GM12872 (cell line): ENCODE data around the gene JAKMIP3.

Experiments
- TF ChIP-seq, protein P1 (sequence below): IDR thresholded peaks from 3 replicates; pipeline ENCODE4 v1.5.1; 2011; ENCODE audit warnings: low read depth, mild to moderate bottlenecking, low read length, moderate library complexity; ENCODE audit not compliant: insufficient read depth

Gene JAKMIP3

DNA sequence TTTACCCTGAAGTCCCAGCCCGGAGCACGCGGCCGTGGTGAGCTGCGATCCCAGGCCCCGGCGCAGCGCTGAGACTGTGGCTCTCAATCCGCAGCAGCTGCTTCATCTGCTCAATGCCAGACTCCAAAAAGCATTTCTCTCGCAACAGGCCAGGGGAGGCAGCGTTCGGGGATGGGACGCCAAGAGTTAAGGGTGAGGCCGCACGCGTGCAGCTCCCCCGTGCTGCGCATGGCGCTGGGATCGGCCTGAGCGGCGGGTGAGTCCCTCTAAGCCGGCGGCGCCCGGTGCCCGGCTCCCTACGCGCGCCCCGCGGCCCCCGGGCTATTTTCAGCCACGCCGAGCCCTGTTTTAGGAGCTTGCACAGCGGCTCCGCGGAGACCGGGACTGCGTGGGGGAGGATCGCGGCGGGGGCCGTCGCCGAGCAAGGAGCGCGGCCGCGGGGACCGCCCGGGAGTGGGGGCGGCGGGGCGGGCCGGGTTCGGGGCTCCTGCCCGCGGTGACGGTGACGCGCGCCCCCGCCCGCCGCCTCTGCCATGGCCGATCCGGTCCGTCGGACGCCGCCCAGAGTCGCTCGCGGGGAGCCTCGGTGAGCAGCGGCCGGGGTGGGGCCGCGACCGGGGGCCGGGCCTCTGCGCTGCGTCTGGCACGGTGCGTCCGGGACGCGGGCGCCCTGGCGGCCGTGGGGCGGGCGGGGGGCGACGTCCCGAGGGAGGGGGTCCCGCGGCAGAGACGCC is 29.4 kb upstream of the JAKMIP3 start:
- TF ChIP-seq, protein P1, sequence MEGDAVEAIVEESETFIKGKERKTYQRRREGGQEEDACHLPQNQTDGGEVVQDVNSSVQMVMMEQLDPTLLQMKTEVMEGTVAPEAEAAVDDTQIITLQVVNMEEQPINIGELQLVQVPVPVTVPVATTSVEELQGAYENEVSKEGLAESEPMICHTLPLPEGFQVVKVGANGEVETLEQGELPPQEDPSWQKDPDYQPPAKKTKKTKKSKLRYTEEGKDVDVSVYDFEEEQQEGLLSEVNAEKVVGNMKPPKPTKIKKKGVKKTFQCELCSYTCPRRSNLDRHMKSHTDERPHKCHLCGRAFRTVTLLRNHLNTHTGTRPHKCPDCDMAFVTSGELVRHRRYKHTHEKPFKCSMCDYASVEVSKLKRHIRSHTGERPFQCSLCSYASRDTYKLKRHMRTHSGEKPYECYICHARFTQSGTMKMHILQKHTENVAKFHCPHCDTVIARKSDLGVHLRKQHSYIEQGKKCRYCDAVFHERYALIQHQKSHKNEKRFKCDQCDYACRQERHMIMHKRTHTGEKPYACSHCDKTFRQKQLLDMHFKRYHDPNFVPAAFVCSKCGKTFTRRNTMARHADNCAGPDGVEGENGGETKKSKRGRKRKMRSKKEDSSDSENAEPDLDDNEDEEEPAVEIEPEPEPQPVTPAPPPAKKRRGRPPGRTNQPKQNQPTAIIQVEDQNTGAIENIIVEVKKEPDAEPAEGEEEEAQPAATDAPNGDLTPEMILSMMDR: no peak

DNA sequence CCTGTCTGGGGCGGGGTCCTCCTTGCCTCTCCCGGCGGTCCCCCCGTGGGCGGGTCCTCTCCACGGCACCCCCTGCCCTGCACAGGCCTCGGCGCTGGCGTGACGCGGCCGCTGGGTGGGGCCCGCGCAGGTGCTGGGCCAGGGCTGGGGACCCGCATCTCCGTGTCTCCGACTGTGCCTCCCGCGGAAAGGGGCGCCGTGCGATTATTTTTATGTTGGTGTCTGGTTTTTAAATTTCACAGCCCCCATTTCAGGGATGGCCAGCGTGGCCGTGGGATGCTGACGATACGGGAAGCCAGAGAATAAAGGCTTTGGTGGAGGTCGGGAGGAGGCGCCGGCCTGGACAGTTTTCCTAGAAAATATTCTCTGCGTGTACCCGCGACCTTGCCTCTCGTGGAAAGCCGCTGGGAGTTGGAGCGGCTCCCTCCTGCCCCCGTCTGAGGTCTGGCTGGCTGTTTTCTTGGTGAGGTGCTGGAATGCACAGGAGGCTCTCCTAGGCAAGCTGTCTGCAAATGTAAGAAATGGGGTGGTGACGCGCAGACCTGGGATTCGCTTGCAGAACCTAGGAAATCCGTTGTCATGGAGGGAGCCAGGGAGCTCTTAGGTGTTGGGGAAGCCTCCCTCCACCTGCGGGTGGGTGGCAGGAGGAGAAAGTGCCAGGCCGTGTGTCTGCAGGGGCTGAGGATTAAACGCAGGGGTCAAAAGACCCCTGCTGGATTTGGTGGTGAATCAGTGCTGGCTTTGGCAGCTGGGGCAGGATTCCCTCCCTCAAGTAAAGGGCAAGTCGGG is 28.7 kb upstream of the JAKMIP3 start:
- TF ChIP-seq, protein P1: no peak

DNA sequence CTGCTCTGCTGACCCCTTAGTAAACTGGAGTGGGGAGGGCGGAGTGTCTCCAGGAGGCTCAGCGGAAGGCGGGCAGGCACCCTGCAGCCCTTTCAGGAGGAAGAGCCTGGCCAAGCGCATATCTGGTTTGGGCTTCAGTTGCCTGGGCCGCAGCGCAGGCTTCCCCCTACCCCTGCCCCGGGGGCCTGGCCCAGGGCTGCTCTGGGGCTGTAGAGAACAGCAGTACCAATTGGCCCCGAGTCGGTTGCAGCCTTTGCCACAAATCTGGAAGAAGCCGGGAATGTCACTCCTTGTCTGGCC is 28.1 kb upstream of the JAKMIP3 start:
- TF ChIP-seq, protein P1: no peak

DNA sequence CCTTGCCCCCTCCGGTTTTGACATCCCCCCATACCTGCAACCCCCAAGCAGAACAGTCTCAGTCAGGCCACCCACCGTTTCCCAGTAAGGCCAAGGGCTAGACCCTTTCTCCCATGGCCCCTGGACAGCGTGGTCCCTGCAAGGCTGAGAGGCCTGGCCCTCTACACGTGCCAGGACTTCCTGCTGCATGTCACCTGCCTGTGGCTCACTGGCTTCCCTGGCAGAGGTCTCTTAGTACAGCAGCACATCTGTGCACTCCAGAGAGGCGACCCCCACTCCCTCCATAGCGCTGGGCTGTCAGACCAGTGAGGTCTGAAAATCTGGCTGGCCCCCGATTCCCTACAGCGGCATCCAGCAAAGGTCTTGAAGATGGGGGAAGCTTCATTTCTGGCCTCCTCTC is 26.4 kb upstream of the JAKMIP3 start:
- TF ChIP-seq, protein P1: no peak

DNA sequence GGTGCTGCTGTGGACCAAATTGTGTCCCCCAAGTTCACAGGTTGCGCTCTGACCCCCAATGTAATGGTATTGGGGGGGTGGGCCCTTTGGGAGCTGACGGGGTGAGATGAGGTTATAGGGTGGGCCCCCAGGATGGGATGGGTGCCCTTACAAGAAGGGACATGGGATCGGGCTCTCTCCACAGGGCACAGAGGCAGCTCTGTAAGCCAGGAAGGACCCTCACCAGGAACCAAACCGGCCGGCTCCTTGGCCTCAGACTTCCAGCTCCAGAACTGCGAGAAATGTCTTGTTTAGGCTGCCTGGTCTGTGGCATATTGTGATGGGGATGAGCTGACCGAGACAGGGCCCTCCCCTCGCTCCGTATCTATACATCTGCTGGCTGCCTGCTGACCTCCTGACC is 25.7 kb upstream of the JAKMIP3 start:
- TF ChIP-seq, protein P1: no peak

DNA sequence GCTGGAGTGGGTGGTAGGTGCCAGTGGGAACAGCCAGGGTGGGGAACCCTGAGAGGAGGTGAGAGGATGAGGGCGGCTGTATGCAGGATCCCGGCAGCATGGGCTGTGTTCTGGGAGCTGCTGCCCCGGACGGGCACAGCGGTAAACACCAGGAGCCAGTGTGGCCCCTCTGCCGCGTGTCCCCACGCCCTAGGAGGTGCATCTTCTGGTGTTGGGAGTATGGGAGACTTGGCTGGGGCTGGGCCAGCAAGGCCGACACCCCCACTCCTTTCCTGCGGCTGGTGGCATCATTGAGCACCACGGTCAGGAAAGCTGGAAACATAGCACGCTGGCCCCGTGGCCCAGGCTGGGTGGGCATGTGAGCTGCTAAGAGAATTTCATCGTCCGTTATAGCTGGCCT is 24.4 kb upstream of the JAKMIP3 start:
- TF ChIP-seq, protein P1: no peak

DNA sequence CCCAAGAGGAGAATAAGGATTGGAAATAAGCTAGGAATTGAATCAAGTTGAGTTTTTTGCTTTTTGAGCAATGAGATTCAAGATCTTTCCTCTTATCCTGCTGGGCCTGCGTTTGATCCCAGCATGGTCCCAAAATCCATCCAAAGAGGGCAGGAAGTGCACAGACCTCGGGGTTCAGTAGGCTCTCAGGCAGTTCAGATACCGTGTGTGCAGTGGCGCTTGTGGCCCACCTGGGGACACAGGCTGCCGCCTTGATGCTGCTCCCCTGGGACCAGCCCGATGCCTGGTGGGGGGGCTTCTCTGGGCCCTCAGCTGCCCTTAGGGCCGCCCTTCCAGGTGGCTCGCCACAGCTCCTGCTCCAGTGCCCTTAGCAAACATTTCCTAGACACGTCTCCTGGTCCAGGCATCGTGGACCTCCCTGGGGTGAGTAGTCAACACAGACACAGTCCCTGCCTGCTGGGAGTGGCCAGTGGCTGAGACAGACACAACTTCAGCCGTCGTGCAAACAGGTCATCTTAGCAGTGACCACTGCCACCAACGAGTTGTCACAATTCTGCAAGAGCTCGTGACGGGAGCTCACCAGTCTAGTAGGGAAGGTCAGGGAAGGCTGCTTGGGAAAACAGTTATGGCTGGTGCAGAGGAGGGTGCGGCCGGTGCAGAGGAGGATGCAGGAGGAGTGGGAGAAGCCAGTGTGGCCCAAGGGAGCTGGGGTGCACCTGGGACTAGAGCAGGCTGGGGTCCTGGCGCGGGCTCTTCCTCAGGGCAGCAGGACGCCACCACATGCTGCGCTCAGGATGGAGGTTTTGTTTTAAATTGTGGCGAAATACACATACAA is 21.7 kb upstream of the JAKMIP3 start:
- TF ChIP-seq, protein P1: no peak
